Measurements from ENCODE around the gene PKP3. TPM values are rescaled to one million over a fixed set of nuclear protein-coding genes. Genes with fewer than 3 reads are reported as not detected.
"Not testable (repeated sequence)": the region's sequence is repeated elsewhere in the genome, so short reads cannot be mapped to it uniquely, and the experiment has no call there.

PKP3 gene
- total RNA-seq, 1 donor from 2014 or later = 0.85 TPM

DNA sequence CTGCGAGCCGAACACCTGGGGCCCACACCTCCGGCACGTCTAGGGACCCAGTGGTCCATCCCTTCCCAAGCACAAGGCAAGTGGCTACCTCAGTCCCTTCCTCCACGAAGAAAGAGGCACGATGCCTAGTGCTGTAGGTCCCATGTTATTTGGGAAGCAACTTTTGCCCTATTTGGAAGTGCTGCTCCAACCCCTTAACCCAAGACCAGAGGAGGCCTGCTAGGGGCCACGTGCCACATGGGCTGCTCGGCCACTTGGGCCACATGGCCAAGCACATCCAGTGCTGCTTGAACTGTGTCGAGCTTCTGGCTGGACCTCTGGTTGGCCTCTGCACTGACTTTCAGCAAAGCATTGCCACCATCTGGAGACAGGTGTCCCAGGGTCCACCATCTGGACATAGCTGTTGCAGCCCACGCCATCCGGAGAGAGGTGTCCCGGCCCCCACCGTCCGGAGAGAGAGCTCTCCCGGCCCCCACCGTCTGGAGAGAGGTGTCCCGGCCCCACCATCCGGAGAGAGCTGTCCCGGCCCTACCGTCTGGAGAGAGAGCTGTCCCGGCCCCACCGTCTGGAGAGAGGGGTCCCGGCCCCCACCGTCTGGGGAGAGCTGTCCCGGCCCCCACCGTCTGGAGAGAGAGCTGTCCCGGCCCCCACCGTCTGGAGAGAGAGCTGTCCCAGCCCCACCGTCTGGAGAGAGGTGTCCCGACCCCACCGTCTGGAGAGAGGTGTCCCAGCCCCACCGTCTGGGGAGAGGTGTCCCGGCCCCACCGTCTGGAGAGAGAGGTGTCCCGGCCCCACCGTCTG lies 31.2 kb upstream of the PKP3 start:
- peaks cover 2% of the 10 kb centered on the region for H3K36me3 Mint-ChIP-seq (ENCODE audit: low read depth)
- H3K4me3 Mint-ChIP-seq (ENCODE audit: unreplicated experiment) = no peak overlapping the region
- peak; percentile 74 for DNase-seq (ENCODE audit: low spot score)
- H3K27me3 Mint-ChIP-seq (ENCODE audit: low read depth) = peaks cover 6% of the 10 kb centered on the region
- no peak overlapping the region for H3K27ac Mint-ChIP-seq (ENCODE audit: unreplicated experiment)
- peaks cover 6% of the 10 kb centered on the region for H3K9me3 Mint-ChIP-seq (ENCODE audit: low read depth)
- H3K4me1 Mint-ChIP-seq (ENCODE audit: low read depth) = peaks cover under 1% of the 10 kb centered on the region
- TF ChIP-seq, protein P1, sequence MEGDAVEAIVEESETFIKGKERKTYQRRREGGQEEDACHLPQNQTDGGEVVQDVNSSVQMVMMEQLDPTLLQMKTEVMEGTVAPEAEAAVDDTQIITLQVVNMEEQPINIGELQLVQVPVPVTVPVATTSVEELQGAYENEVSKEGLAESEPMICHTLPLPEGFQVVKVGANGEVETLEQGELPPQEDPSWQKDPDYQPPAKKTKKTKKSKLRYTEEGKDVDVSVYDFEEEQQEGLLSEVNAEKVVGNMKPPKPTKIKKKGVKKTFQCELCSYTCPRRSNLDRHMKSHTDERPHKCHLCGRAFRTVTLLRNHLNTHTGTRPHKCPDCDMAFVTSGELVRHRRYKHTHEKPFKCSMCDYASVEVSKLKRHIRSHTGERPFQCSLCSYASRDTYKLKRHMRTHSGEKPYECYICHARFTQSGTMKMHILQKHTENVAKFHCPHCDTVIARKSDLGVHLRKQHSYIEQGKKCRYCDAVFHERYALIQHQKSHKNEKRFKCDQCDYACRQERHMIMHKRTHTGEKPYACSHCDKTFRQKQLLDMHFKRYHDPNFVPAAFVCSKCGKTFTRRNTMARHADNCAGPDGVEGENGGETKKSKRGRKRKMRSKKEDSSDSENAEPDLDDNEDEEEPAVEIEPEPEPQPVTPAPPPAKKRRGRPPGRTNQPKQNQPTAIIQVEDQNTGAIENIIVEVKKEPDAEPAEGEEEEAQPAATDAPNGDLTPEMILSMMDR (IDR thresholded peaks at IDR 0.05) = no peak

DNA sequence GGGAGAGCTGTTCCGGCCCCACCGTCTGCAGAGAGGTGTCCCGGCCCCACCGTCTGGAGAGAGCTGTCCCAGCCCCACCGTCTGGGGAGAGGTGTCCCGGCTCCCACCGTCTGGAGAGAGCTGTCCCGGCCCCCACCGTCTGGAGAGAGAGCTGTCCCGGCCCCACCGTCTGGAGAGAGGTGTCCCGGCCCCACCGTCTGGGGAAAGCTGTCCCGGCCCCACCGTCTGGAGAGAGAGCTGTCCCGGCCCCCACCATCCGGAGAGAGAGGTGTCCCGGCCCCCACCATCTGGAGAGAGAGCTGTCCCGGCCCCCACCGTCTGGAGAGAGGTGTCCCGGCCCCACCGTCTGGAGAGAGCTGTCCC lies 30.6 kb upstream of the PKP3 start:
- H3K27ac Mint-ChIP-seq (ENCODE audit: unreplicated experiment); H3K9me3 Mint-ChIP-seq (ENCODE audit: low read depth); H3K36me3 Mint-ChIP-seq (ENCODE audit: low read depth); H3K4me1 Mint-ChIP-seq (ENCODE audit: low read depth); H3K27me3 Mint-ChIP-seq (ENCODE audit: low read depth); H3K4me3 Mint-ChIP-seq (ENCODE audit: unreplicated experiment): not testable (repeated sequence)
- DNase-seq (ENCODE audit: low spot score) = peak; percentile 68

- Mint-ChIP-seq H3K27ac (ENCODE audit: unreplicated experiment) (no peak overlapping the region), H3K9me3 (ENCODE audit: low read depth) (peaks cover 6% of the 10 kb centered on the region), H3K27me3 (ENCODE audit: low read depth) (peaks cover 6% of the 10 kb centered on the region), H3K4me1 (ENCODE audit: low read depth) (peaks cover 9% of the 10 kb centered on the region), H3K36me3 (ENCODE audit: low read depth) (peaks cover 2% of the 10 kb centered on the region), H3K4me3 (ENCODE audit: unreplicated experiment) (no peak overlapping the region)
- peak; percentile 93 for DNase-seq (ENCODE audit: low spot score)
- TF ChIP-seq, protein P1 (IDR thresholded peaks at IDR 0.05) = peak; percentile 70
These were observed 29.9 kb upstream of the PKP3 start for GRCh38 chr11:363948-364761.

GRCh38 chr11:364991-365725 lies 28.9 kb upstream of the PKP3 start:
- no peak overlapping the region for H3K27ac Mint-ChIP-seq (ENCODE audit: unreplicated experiment)
- DNase-seq (ENCODE audit: low spot score) = peak; percentile 64
- peaks cover 2% of the 10 kb centered on the region for H3K36me3 Mint-ChIP-seq (ENCODE audit: low read depth)
- H3K4me1 Mint-ChIP-seq (ENCODE audit: low read depth) = peaks cover 11% of the 10 kb centered on the region
- H3K4me3 Mint-ChIP-seq (ENCODE audit: unreplicated experiment) = no peak overlapping the region
- H3K9me3 Mint-ChIP-seq (ENCODE audit: low read depth) = peaks cover 6% of the 10 kb centered on the region
- TF ChIP-seq, protein P1 (IDR thresholded peaks at IDR 0.05) = no peak
- peaks cover 4% of the 10 kb centered on the region for H3K27me3 Mint-ChIP-seq (ENCODE audit: low read depth)

- Mint-ChIP-seq H3K27ac (ENCODE audit: unreplicated experiment) (no peak overlapping the region), H3K9me3 (ENCODE audit: low read depth) (peaks cover 6% of the 10 kb centered on the region), H3K36me3 (ENCODE audit: low read depth) (peaks cover 2% of the 10 kb centered on the region), H3K4me3 (ENCODE audit: unreplicated experiment) (no peak overlapping the region), H3K27me3 (ENCODE audit: low read depth) (peaks cover 4% of the 10 kb centered on the region), H3K4me1 (ENCODE audit: low read depth) (peaks cover 18% of the 10 kb centered on the region)
- TF ChIP-seq, protein P1 (IDR thresholded peaks at IDR 0.05) = no peak
- DNase-seq (ENCODE audit: low spot score) = no peak
These were observed 28.2 kb upstream of the PKP3 start for GRCh38 chr11:365831-366230.

Measured in chondrocyte (in vitro differentiated cells).